NCI-H2029 (cell line): ENCODE measurements around the gene PRKAR1B.

Experiments used
- DNase-seq: peaks from one replicate; lab custom pipeline; 2025; lab: John Stamatoyannopoulos, UW

PRKAR1B gene

GRCh38 chr7:602341-603141 lies 124.5 kb downstream of the PRKAR1B start:
- no peak for DNase-seq

DNA sequence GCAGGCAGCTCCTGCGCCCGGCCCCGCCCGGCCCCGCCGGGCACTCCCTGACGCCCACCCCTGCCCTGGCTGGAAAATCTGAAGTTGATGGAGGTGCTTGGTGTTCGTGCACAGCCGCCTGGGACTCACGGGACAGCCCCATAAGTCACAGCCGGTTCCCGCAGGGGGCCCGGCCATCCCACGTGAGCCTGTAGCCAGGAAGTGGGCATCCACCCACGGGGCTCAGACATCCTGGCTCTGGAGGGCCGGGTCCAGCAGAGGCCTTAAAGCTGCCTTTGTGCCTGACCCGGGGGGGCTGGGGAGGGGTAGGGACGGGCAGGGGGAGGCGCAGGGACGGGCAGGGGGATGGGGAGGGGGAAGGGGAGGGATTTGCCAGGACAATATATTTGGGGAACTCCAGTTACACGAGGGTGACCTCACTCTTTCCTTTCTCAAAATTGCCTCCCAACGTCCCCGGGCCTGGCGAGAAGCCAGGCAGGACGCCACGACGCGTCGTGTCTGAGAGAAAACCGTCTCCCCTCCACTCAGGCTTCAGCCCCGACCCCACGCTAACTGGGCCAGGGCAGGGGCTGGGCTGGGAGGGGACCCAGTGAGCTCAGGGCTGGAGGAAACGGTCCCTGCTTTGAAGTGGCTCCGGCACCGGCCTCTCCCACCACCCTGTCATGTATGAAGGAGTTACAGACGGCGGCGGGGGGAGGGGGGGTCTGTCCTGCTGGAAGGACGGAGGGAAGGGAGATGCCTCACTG lies 125.3 kb downstream of the PRKAR1B start:
- no peak for DNase-seq

- no peak for DNase-seq
Observed at GRCh38 chr7:601036-601594, 126.0 kb downstream of the PRKAR1B start.

GRCh38 chr7:600149-601035 lies 126.7 kb downstream of the PRKAR1B start:
- no peak for DNase-seq

- DNase-seq: no peak
Observed at GRCh38 chr7:598899-599298, 128.2 kb downstream of the PRKAR1B start.

- DNase-seq: no peak
Observed at GRCh38 chr7:597348-598178, 129.5 kb downstream of the PRKAR1B start.

- DNase-seq: no peak
Observed at GRCh38 chr7:596819-597182, 130.3 kb downstream of the PRKAR1B start.

- DNase-seq: no peak
Observed at GRCh38 chr7:596071-596818, 130.8 kb downstream of the PRKAR1B start.

DNA sequence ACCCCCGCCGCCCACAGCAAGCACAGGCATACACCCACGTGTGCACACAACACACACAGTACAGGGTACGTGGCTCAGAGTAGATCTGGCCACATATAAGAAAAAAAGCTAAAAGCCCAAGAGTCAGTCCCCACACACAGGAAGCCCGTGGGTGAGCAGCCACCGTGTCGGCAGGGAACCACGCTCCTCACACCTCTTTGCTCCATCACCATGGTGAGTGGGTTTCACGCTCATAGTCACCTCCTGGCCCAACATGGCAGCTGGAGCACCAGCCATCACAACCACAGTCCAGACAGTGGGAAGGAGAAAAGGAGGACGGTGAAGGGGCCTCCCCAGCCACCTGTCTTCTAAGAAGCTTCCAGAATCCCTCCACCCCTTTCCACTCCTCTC lies 131.5 kb downstream of the PRKAR1B start:
- no peak for DNase-seq

DNA sequence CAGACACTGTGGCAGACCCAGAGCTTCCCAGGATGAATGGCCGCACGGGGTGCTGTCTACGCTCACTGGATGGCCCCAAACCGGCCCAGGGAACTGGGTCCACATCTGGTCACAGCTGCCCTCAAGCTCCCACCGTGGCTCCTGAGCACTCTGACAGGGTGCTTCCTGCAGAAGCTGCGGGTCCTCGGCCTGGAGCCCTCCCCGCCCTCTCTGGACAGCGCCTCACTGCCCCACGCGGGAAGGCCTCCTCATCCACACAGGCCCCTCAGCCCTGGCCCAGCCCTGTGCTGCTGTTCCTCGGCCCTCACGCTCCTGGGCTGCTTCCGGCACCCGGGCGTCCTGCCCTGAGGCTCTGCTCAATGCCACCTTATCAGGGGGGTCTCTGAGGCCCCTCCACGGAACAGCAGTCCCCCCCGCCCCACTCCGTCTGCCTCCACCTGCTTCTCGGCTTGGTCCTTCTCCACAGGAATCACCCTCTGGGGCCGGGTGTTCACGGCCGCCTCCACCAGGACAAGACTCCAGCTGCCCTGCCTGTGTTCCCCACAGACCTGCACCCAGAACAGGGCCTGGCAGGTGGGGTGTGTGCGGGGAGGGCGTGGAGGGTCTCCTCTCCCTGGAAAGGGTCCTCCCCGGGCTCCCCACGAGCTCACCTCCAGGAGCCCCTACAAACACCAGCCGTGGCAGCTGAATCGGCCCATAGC lies 132.0 kb downstream of the PRKAR1B start:
- DNase-seq: no peak

DNA sequence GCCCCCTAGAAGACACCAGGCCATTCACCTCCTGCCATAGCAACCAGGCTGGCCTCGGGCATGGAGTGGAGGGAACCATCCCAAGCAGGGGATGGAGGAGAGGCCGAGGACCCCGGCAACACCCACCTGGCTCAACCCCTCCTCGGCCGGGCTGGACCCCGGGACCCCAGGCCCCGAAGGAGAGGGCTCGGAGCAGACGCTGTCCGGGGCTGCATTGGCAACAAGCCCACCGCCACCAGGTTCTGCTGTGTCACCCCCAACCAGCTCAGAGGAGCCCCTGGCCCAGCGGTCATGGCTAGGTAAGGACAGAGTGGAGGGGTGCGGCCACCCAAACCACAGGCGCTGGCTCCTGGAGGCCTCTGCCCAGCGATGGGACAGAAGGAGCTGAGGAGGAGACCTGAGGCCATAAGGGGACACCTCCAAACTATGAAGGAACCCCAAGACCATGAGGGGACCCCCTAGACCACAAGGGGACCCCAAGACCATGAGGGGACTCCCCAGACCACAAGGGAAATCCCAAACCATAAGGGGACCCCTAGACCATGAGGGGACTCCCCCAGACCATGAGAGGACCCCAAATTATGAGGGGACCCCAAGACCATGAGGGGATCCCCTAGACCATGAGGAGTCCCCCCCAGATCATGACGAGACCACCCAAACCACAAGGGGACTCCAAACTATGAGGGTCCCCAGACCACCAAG lies 132.7 kb downstream of the PRKAR1B start:
- no peak for DNase-seq

- no peak for DNase-seq
Observed at GRCh38 chr7:593324-594115, 133.6 kb downstream of the PRKAR1B start.

GRCh38 chr7:591856-592628 lies 135.0 kb downstream of the PRKAR1B start:
- no peak for DNase-seq

DNA sequence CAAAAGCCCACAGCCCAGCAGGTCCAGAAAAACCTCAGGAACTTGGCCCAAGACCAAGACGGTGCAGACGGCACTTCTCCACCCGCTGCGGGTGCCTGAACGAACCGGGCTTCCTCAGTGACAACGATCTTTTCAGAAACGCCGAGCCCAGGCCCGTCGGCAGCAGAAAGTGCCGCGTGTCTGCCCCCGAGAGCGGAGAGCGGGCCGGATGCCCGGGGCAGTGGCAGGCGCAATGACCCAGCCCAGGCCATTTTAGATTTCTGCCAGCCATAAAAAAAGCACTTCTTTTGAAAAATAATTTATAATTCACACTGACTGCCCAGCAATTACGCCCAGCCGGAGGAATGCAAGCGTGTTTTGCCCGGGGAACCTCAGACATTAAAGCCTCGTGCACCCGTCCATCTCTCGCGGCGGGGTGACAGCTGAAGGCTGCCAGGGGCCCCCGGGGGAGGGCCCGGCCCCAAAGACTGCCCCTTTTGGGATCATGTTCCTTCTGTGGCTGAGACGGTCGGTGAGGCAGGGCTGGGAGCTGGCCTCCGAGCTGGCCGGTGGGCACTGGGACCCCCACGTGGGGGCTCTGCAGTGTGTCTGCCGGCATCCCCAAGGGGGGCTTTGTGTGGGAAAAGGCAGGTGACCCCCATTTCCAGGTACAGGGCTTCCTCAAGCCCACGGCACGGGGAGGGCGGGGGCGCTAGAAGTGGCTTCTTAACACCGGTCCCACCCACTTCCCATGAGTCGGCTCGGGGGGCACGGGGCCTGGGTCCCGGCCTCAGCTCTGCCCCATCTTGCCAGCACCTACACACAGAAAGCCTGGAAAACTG lies 136.1 kb downstream of the PRKAR1B start:
- no peak for DNase-seq

- no peak for DNase-seq
Observed at GRCh38 chr7:589781-590575, 137.1 kb downstream of the PRKAR1B start.

DNA sequence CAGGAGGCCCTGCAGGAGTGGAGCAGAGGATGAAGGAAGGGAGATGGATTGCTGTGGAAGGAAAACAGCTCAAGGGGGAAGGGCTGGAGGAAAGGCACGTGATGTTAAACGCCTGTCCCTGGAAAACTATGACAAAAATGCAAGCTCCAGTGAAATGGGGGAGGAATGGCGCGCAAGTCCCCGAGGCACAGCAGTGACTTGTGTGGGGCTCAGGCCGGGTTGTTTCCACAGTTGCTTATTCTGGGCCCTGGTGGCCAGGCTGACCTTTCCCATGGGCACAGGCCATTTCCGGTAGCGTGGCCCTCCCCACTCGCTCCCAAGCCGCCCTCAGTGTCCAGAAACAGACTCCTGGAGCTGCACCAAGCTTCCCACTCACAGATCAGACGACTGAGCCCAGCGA lies 139.3 kb downstream of the PRKAR1B start:
- no peak for DNase-seq
